ENCODE results near the gene MTMR3. TPM values are rescaled to one million over a fixed set of nuclear protein-coding genes. Genes with fewer than 3 reads are reported as not detected.
"Not testable (repeated sequence)": the region's sequence is repeated elsewhere in the genome, so short reads cannot be mapped to it uniquely, and the experiment has no call there.

The MTMR3 gene
- total RNA-seq (10 to 100 TPM; 30.3 to 38.0 (median 33.6) TPM), polyA plus RNA-seq (9.5 TPM)
- long read RNA-seq, donor 1, full-length matches to known transcripts: 2 of 33 reads
- long read RNA-seq, donor 1, partial matches to known transcripts: 6 of 33 reads
- long read RNA-seq, donor 1, other reads (novel, unspliced or antisense): 25 of 33 reads
- long read RNA-seq, donor 2, full-length matches to known transcripts: 6 of 15 reads
- long read RNA-seq, donor 2, partial matches to known transcripts: 6 of 15 reads
- long read RNA-seq, donor 2, other reads (novel, unspliced or antisense): 3 of 15 reads
- long read RNA-seq, donor 3, full-length matches to known transcripts: 4 of 39 reads
- long read RNA-seq, donor 3, partial matches to known transcripts: 12 of 39 reads
- long read RNA-seq, donor 3, other reads (novel, unspliced or antisense): 23 of 39 reads
- long read RNA-seq, donor 4, full-length matches to known transcripts: 1 of 11 reads
- long read RNA-seq, donor 4, partial matches to known transcripts: 6 of 11 reads
- long read RNA-seq, donor 4, other reads (novel, unspliced or antisense): 4 of 11 reads

GRCh38 chr22:29883045-29883774 lies at the start of gene MTMR3:
Gene MTMR3 (plus strand): TSS chr22:29883174. CDS start chr22:29971060, 87,886 bp downstream.
- Histone ChIP-seq H3K27me3 (ENCODE audit: control insufficient read depth, insufficient read depth) (no peaks in the 10 kb centered on the region), H3K4me3 (ENCODE audit: low read length) (peak within 1 kb of the TSS; percentile 93), H3K27ac (ENCODE audit: low read length) (peak within 1 kb of the TSS; percentile 94), H3K4me1 (ENCODE audit: control insufficient read depth, insufficient read depth, low read length) (no peaks in the 10 kb centered on the region), H3K9me3 (ENCODE audit: control insufficient read depth, low read length) (no peaks in the 10 kb centered on the region)
- ATAC-seq (peak; percentile 94 to 96), DNase-seq (peak; percentile 95 to 98 (median 98))
- WGBS: under 1% methylated on average over 82 of the region's 82 CpGs
- intact Hi-C loops (cut with DNase I): loop anchor here in 1 of 4 donors (10.0 kb wide), 1 partner anchor 112 kb away; no protein-coding TSS in a partner anchor

DNA sequence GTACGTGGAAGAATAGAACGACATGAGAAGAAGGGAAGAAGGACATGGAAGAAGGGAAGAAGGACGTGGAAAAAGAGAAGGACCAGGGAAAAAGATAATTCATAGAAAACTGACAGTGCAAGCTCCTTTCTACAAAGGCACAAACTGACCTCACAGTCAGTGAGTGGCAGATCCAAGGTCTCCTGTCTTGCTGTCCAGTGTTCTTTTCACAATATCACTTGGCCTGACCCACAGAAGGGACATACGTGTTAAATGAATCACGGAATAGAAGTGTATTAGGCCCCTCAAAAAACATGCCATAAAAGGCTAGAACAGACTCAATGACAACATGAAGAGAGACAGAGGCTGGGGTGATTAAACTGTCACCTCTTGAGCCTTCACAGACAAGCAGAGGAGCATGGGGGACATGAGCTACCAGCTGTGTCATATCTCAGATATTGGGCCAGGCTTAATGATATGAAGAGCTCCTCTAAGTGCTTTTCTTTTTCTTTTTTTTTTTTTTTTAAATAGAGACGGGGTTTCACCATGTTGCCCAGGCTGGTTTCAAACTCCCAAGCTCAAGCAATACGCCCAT lies 49.5 kb upstream of the MTMR3 start:
- no peak overlapping the region for H3K27ac ChIP-seq (ENCODE audit: low read length)
- peaks cover 8% of the 10 kb centered on the region for H3K4me1 ChIP-seq (ENCODE audit: control insufficient read depth, insufficient read depth, low read length)
- no peak overlapping the region for H3K4me3 ChIP-seq (ENCODE audit: low read length)
- no peaks in the 10 kb centered on the region for H3K9me3 ChIP-seq (ENCODE audit: control insufficient read depth, low read length)
- H3K27me3 ChIP-seq (ENCODE audit: control insufficient read depth, insufficient read depth): no peaks in the 10 kb centered on the region
- no peak for DNase-seq
- 62% methylated on average over 7 of the region's 7 CpGs for WGBS
- intact Hi-C loops (cut with DNase I): no loop called here
- no peak for ATAC-seq

- 74% methylated on average over 1 of the region's 1 CpG for WGBS
- Histone ChIP-seq H3K27ac (ENCODE audit: low read length) (no peak overlapping the region), H3K9me3 (ENCODE audit: control insufficient read depth, low read length) (no peaks in the 10 kb centered on the region), H3K4me1 (ENCODE audit: control insufficient read depth, insufficient read depth, low read length) (peaks cover 8% of the 10 kb centered on the region), H3K4me3 (ENCODE audit: low read length) (no peak overlapping the region), H3K27me3 (ENCODE audit: control insufficient read depth, insufficient read depth) (no peaks in the 10 kb centered on the region)
- ATAC-seq (no peak), DNase-seq (no peak)
- intact Hi-C loops (cut with DNase I): no loop called here
These were observed 48.9 kb upstream of the MTMR3 start for GRCh38 chr22:29834046-29834445.

GRCh38 chr22:29836791-29837370 lies 46.1 kb upstream of the MTMR3 start:
- H3K9me3 ChIP-seq (ENCODE audit: control insufficient read depth, low read length); H3K27ac ChIP-seq (ENCODE audit: low read length); ATAC-seq; H3K4me3 ChIP-seq (ENCODE audit: low read length); intact Hi-C loops (cut with DNase I); H3K27me3 ChIP-seq (ENCODE audit: control insufficient read depth, insufficient read depth); H3K4me1 ChIP-seq (ENCODE audit: control insufficient read depth, insufficient read depth, low read length): not testable (repeated sequence)
- 95% methylated on average over 18 of the region's 18 CpGs for WGBS
- peak in 1 of 3 donors; percentile 58 for DNase-seq

DNA sequence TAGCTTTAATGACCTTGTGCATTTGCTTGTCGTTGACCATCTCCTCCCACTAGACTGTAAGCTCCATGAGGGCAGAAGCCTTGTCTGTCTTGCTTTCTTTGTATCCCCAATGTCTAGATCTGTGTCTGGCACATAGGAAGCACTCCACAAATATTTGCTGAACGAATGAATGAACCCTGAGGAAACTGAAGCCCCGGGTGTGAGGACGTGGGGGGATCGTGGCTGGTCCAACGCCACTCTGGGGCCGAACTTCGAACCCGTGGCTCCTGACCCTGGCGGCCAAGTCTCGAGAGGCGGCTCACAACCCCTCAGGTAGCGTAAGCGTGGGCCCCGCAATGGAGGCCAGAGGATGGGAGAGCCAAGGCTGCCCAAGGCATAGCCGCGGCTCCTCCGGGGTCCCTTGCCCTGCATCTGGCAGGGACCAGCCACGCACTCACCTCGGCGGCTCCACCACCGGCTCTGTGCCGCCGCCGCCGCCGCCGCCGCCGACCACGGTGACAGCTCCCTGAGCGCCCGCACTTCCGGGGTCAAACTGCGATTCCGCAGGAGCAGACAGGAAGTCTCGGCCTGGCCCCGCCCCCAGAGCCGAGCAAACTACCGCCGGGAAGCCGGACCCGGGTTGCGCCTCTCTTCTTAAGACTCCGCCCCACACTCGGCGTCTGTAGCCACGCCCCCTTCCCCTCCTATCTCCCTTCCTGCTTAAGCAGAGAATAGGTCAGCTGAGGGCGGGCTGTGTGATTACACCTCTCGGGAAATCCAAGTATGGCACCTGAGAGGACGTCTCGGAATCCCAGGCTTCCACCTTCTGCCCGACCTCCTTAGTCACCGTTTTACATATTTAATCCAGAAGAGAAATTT lies 45.0 kb upstream of the MTMR3 start, which contains the start of gene ASCC2:
Gene ASCC2 (minus strand): TSS at position 534 of the 858 bp plus-strand sequence. CDS start 5,949 bp downstream, outside the sequence.
- intact Hi-C loops (cut with DNase I): no loop called here
- ATAC-seq: peak; percentile 99
- DNase-seq: peak; percentile 100
- under 1% methylated on average over 54 of the region's 54 CpGs for WGBS
- Histone ChIP-seq H3K9me3 (ENCODE audit: control insufficient read depth, low read length) (no peaks in the 10 kb centered on the region), H3K4me1 (ENCODE audit: control insufficient read depth, insufficient read depth, low read length) (peaks cover 6% of the 10 kb centered on the region), H3K4me3 (ENCODE audit: low read length) (peak within 1 kb of the TSS; percentile 77), H3K27ac (ENCODE audit: low read length) (peak within 1 kb of the TSS; percentile 61), H3K27me3 (ENCODE audit: control insufficient read depth, insufficient read depth) (no peaks in the 10 kb centered on the region)

- DNase-seq (no peak), ATAC-seq (peak; percentile 3 to 6)
- Histone ChIP-seq H3K4me1 (ENCODE audit: control insufficient read depth, insufficient read depth, low read length) (peaks cover 6% of the 10 kb centered on the region), H3K27ac (ENCODE audit: low read length) (peak overlapping the region; percentile 61), H3K4me3 (ENCODE audit: low read length) (peak overlapping the region; percentile 77), H3K27me3 (ENCODE audit: control insufficient read depth, insufficient read depth) (no peaks in the 10 kb centered on the region), H3K9me3 (ENCODE audit: control insufficient read depth, low read length) (no peaks in the 10 kb centered on the region)
- intact Hi-C loops (cut with DNase I): no loop called here
- WGBS: 21% methylated on average over 5 of the region's 5 CpGs
These were observed 44.4 kb upstream of the MTMR3 start for GRCh38 chr22:29838599-29838956.

- 88% methylated on average over 1 of the region's 1 CpG for whole genome bisulfite sequencing
- intact Hi-C loops (cut with DNase I): no loop called here
- DNase-seq (no peak), ATAC-seq (no peak)
- peak overlapping the region; percentile 77 for H3K4me3 ChIP-seq (ENCODE audit: low read length)
- H3K27me3 ChIP-seq (ENCODE audit: control insufficient read depth, insufficient read depth): no peaks in the 10 kb centered on the region
- no peak overlapping the region for H3K27ac ChIP-seq (ENCODE audit: low read length)
- H3K4me1 ChIP-seq (ENCODE audit: control insufficient read depth, insufficient read depth, low read length): peaks cover 6% of the 10 kb centered on the region
- H3K9me3 ChIP-seq (ENCODE audit: control insufficient read depth, low read length): no peaks in the 10 kb centered on the region
These were observed 43.9 kb upstream of the MTMR3 start for GRCh38 chr22:29839039-29839438.

DNA sequence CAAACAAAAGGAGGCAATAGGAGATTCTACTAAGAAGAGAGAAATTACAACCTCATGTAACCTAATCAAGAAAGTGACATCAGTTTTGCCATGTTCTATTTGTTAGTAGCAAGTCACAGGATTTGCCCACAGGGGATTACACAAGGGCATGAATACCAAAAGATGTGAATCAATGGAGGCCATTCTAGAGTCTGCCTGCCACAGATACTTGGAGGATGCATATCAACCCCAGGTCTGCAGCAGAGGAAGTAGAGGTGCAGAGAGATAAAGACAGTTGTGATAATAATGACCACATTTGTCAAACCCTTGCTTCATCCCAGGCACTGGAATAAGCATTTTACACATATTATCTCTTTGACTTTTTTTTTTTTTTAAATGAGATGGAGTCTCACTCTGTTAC lies 42.5 kb upstream of the MTMR3 start:
- no peak overlapping the region for H3K4me3 ChIP-seq (ENCODE audit: low read length)
- H3K4me1 ChIP-seq (ENCODE audit: control insufficient read depth, insufficient read depth, low read length): peaks cover 6% of the 10 kb centered on the region
- ATAC-seq (no peak), DNase-seq (no peak)
- H3K27me3 ChIP-seq (ENCODE audit: control insufficient read depth, insufficient read depth): no peaks in the 10 kb centered on the region
- H3K27ac ChIP-seq (ENCODE audit: low read length): no peak overlapping the region
- intact Hi-C loops (cut with DNase I): no loop called here
- no peaks in the 10 kb centered on the region for H3K9me3 ChIP-seq (ENCODE audit: control insufficient read depth, low read length)

GRCh38 chr22:29842172-29842571 lies 40.8 kb upstream of the MTMR3 start:
- ATAC-seq (no peak), DNase-seq (no peak)
- Histone ChIP-seq H3K9me3 (ENCODE audit: control insufficient read depth, low read length) (no peaks in the 10 kb centered on the region), H3K27ac (ENCODE audit: low read length) (no peak overlapping the region), H3K4me1 (ENCODE audit: control insufficient read depth, insufficient read depth, low read length) (peaks cover 5% of the 10 kb centered on the region), H3K27me3 (ENCODE audit: control insufficient read depth, insufficient read depth) (no peaks in the 10 kb centered on the region), H3K4me3 (ENCODE audit: low read length) (no peak overlapping the region)
- 73% methylated on average over 2 of the region's 2 CpGs for WGBS
- intact Hi-C loops (cut with DNase I): no loop called here

- 41% methylated on average over 2 of the region's 2 CpGs for WGBS
- no peaks in the 10 kb centered on the region for H3K9me3 ChIP-seq (ENCODE audit: control insufficient read depth, low read length)
- DNase-seq (peak in 1 of 3 donors; percentile 37), ATAC-seq (peak in 1 of 2 donors; percentile 62)
- no peak overlapping the region for H3K27ac ChIP-seq (ENCODE audit: low read length)
- H3K4me3 ChIP-seq (ENCODE audit: low read length): no peak overlapping the region
- H3K4me1 ChIP-seq (ENCODE audit: control insufficient read depth, insufficient read depth, low read length): no peaks in the 10 kb centered on the region
- H3K27me3 ChIP-seq (ENCODE audit: control insufficient read depth, insufficient read depth): no peaks in the 10 kb centered on the region
- intact Hi-C loops (cut with DNase I): no loop called here
These were observed 40.2 kb upstream of the MTMR3 start for GRCh38 chr22:29842740-29843139.
